GM23248 (cell line): ENCODE results near the gene MED17.

ENCODE experiments used
- EZH2 ChIP-seq: fragments of 200-600 bp; sonication (generic); IDR thresholded peaks from 2 replicates; pipeline ENCODE4 v1.6.1; 2018; ENCODE audit warnings: antibody characterized with exemption, mild to moderate bottlenecking; ENCODE audit not compliant: insufficient read depth, poor library complexity, severe bottlenecking
- EZH2phosphoT487 ChIP-seq: fragments of 200-600 bp; sonication (generic); IDR thresholded peaks from 2 replicates; pipeline ENCODE4 v1.6.1; 2018; ENCODE audit warnings: antibody characterized with exemption, moderate library complexity, mild to moderate bottlenecking, low read depth; ENCODE audit not compliant: insufficient read depth

DNA sequence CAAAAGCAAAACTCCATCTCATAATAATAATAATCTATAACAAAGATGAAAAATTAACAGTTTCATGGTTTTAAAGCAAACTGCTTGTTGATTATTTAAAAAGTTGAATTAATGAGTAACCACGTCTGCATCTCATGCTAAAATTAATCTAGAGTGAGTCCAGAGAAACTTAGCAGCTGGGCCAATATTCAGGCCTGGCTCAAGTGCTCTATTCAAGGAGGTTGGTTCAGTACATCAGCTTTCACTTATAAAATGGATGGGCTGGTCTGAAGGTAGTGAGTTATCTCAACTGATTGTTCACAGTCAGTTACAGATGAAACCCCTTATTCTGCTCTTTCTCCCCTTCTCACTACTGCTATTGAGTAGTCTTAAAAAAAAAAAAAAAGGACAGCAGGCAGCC lies 43.3 kb downstream of the MED17 start:
- TF ChIP-seq EZH2 (no peak), EZH2phosphoT487 (no peak)
